Erythroblast (primary cell): ENCODE measurements around the gene OAS1.
"Not testable (repeated sequence)": the region's sequence is repeated elsewhere in the genome, so short reads cannot be mapped to it uniquely, and the experiment has no call there.

Experiments
- DNase-seq, 2 experiments: peaks; one replicate each; lab custom pipeline; 2025; lab: John Stamatoyannopoulos, UW
- GATA1 ChIP-seq: IDR thresholded peaks from 2 replicates; pipeline ENCODE4 v1.6.1; 2011; ENCODE audit warnings: low read depth, mild to moderate bottlenecking, control low read depth, low read length, moderate library complexity
- POLR2A ChIP-seq: IDR thresholded peaks from 2 replicates; pipeline ENCODE4 v1.6.1; 2011; ENCODE audit warnings: mild to moderate bottlenecking, low read length

Gene OAS1

GRCh38 chr12:112937741-112938719 lies 31.3 kb downstream of the OAS1 start, which contains the start of gene OAS3:
OAS3 (plus strand) TSS chr12:112938474; CDS start chr12:112938531, 57 bp downstream.
- TF ChIP-seq GATA1 (no peak), POLR2A (no peak)
- peak; percentile 38 to 58 for DNase-seq

- no peak for DNase-seq
- TF ChIP-seq POLR2A (no peak), GATA1 (no peak)
Measured at GRCh38 chr12:112938751-112939150, 32.0 kb downstream of the OAS1 start.

DNA sequence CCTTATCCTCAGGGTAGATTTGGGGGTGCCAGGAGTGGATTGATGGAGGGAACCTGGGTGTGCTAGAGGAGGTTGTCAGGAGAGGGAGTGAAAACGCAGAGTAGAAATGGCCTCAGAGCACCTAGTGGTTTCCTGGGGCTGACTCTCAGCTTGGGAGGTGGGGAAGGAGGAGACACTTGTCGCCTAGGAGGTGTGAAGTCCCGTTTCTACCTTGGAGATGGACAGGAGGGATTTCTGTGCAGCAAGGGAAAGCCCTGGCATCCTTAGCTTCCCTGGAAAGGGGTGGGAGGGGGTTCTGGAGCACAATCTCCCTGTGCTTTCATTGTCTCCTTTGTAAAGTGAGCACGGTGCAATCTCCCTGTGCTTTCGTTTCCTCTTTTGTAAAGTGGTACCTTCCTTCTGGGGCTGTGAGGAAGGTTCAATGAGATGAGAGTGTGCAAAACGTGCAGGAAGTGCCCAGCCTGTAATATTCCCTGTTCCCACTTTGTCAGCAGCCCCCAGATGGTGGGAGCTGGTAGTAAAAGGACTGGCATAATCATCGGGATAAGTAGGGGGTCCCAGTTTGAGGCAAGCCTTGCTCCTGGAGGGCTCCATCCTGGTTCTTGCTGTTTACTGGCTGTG lies 33.1 kb downstream of the OAS1 start:
- no peak for DNase-seq
- TF ChIP-seq GATA1 (no peak), POLR2A (no peak)

DNA sequence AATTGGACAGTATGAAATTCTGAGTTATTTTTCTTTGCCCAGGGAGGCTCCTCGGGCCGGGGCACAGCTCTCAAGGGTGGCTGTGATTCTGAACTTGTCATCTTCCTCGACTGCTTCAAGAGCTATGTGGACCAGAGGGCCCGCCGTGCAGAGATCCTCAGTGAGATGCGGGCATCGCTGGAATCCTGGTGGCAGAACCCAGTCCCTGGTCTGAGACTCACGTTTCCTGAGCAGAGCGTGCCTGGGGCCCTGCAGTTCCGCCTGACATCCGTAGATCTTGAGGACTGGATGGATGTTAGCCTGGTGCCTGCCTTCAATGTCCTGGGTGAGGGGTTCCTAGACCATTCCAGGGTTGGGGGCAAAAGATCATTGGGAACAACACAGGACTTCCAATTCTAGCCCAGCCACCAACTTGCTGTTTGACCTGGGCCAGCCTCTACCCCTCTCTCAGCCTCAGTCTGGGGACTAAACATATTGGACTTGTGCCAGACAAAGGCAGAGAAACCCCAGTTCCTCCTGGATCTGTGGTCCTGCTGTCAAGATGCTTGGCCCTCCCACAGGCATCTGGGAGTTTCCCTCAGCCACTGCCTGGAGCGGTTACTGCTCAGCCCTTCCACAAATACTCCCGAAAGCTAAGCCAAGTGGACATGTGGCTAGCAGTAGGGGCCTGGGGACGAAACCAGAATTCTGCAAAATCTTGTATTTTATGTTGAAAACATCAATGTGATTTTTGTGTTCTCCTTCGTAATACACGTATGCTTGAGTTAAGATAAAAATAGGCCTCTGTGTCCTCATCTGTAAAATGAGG lies 35.0 kb downstream of the OAS1 start:
- DNase-seq: no peak
- no peak for TF ChIP-seq POLR2A
- TF ChIP-seq GATA1: no peak

- TF ChIP-seq POLR2A: no peak
- no peak for TF ChIP-seq GATA1
- no peak for DNase-seq
Measured at GRCh38 chr12:112942572-112942971, 35.8 kb downstream of the OAS1 start.

DNA sequence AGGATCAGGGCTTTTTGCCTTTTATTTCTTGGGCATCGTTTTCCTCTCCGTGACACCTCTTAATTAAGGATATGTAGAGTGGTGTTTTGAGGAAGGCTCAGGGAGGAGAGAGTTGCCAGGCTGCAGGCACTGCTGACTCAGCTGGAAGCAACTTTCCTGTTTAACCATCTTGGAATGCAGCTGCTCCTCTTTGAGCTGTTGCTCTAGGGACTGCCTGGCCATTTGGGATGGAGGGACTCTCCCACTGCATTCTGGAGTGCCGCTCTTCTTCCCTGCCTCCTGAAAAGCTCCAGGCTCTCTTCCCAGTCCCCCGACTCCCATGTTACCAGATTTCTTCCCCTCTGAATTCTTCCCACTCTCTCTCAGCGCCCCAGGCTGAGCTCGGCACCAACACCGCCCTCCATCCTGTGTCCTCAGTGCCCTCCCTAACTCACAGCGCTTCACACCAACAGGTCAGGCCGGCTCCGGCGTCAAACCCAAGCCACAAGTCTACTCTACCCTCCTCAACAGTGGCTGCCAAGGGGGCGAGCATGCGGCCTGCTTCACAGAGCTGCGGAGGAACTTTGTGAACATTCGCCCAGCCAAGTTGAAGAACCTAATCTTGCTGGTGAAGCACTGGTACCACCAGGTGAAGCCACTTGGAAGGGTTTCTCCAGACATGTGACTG lies 37.4 kb downstream of the OAS1 start:
- TF ChIP-seq GATA1 (no peak), POLR2A (no peak)
- no peak for DNase-seq

GRCh38 chr12:112945515-112945914 lies 38.8 kb downstream of the OAS1 start:
- TF ChIP-seq POLR2A (no peak), GATA1 (no peak)
- no peak for DNase-seq

GRCh38 chr12:112946236-112947000 lies 39.7 kb downstream of the OAS1 start:
- TF ChIP-seq GATA1 (no peak), POLR2A (no peak)
- DNase-seq: no peak

DNA sequence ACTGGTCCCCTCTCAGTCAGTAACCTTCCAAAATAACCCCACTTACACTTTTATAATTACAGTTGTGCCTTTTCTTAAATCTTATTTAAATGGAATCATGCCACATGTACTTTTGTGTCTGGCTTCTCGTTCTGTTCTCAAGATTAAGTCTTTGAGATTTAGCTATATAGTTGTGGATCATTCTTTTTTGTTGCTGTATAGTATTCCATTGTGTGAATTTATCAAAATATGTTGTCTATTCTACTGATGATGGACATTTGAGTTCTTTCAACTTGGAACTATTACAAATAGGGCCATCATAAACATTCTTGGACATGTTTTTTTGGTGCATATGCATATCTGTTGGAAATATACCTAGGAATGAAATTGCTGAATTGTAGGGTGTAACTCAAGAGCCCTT lies 40.6 kb downstream of the OAS1 start:
- no peak for DNase-seq
- TF ChIP-seq GATA1 (no peak), POLR2A (no peak)

- no peak for DNase-seq
- TF ChIP-seq POLR2A (no peak), GATA1 (no peak)
Measured at GRCh38 chr12:112947761-112948160, 41.0 kb downstream of the OAS1 start.

- TF ChIP-seq POLR2A (no peak), GATA1 (no peak)
Measured at GRCh38 chr12:112948806-112949205, 42.0 kb downstream of the OAS1 start.

GRCh38 chr12:112950701-112951100 lies 43.9 kb downstream of the OAS1 start:
- no peak for DNase-seq
- TF ChIP-seq POLR2A (no peak), GATA1 (no peak)

More at GRCh38 chr12:112948806-112949205, 42.0 kb downstream of the OAS1 start:
- no peak for DNase-seq

DNA sequence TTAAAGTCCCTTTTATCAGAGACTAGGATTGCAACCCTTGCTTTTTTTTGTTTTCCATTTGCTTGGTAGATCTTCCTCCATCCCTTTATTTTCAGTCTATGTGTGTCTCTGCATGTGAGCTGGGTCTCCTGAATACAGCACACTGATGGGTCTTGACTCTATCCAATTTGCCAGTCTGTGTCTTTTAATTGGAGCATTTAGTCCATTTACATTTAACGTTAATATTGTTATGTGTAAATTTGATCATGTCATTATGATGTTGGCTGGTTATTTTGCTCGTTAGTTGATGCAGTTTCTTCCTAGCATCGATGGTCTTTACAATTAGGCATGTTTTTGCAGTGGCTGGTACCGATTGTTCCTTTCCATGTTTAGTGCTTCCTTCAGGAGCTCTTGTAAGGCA lies 50.4 kb downstream of the OAS1 start:
- not testable (repeated sequence) for DNase-seq
